NCI-H187 treated with DMSO at 0.1 percent for 48 hours (cell line): ENCODE results near the gene GTF2H3.
"Not testable (repeated sequence)": the region's sequence is repeated elsewhere in the genome, so short reads cannot be mapped to it uniquely, and the experiment has no call there.

ENCODE experiments used
- DNase-seq: peaks from one replicate; lab custom pipeline; 2025; lab: John Stamatoyannopoulos, UW

The GTF2H3 gene

GRCh38 chr12:123633379-123634141, at the start of gene GTF2H3, which contains the start of gene EIF2B1:
GTF2H3 (plus strand) TSS chr12:123633829; CDS start chr12:123633860, 31 bp downstream.
EIF2B1 (minus strand) TSS chr12:123633686; CDS start chr12:123633557, 129 bp downstream.
- DNase-seq, result peak; percentile 92

GRCh38 chr12:123591702-123592481, 41.7 kb upstream of the GTF2H3 start:
- DNase-seq, result no peak

DNA sequence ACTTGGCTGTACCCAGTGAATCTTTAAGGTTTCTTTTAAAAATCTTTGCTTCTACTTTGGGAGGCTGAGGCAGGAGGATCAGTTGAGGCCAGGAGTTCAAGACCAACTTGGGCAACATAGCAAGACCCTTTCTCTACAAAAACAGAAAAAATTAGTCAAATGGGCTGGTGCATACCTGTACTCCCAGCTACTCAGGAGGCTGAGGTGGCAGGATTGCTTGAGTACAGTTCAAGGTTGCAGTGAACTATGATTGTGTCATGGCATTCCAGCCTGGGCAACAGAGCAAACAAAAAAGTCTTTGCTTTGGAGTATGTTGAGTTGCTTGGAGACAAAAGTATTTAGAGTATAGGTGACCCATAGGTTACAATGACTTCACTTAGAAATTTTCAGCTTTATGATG, 37.9 kb upstream of the GTF2H3 start:
- no peak for DNase-seq

- DNase-seq, result no peak
Observed at GRCh38 chr12:123597100-123597499, 36.5 kb upstream of the GTF2H3 start.

- DNase-seq, result no peak
Observed at GRCh38 chr12:123598522-123598921, 35.1 kb upstream of the GTF2H3 start.

GRCh38 chr12:123599310-123599709, 34.3 kb upstream of the GTF2H3 start:
- DNase-seq, result no peak

DNA sequence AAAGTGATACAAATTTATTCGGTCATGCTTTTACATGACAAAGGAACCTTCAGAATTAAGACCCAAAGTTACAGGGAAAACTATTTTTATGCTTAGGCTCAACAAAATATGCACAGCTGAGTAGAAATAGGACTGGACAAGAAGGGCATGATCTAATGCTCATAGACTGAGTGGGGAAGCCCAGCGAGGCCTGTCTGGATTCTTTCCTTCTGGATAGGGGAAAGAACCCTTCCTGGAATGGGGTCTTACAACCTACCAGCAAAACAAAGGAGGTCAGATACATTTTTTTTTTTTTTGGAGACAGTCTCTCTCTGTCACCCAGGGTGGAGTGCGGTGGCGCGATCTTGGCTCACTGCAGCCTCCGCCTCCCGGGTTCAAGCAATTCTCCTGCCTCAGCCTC, 33.9 kb upstream of the GTF2H3 start:
- DNase-seq, result no peak

DNA sequence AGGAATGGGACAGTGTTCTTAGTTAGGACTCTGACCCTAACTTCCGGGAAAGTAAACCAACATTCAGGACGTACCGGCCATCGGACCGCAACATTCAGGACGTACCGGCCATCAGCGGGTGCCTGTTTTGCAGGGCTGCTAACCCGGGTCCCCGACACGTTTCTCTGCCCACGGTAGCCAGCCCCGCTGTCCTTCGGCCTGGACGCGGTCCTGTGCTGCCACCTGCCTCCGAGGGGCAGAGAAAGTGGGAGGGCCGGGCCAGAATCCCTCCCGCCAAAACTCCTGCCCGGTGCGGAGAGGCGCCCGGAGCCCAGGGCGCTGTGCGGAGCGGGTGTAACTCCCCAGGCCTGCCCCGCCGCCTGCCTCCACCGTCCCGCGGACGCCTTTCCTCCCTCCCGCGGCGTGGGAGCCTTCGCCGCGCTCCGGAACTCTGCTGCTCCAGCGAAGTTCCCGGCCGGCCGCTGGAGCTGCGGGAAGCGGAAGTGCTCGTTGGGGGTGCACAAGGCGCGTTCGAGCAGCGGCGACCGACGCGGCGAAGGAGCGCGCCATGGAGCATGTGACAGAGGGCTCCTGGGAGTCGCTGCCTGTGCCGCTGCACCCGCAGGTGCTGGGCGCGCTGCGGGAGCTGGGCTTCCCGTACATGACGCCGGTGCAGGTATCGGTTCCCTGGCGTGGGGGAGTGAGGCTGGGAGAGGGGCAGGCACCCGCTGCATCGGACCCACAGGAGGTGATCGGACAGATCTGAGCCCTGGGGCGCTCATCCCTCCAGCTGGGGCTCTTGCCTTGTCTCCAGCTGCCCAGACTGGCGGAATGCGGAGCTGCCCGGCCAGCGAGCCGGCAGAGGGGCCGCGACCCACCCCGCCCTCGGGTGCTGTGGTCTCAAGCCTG, 31.8 kb upstream of the GTF2H3 start, which contains the start of gene DDX55:
Gene DDX55, plus strand, starts transcription at position 498 of the 888 bp plus-strand sequence. Its CDS starts 50 bp downstream, at position 548.
- peak; percentile 14 for DNase-seq

- DNase-seq, result no peak
Observed at GRCh38 chr12:123602651-123603195, 30.9 kb upstream of the GTF2H3 start.

DNA sequence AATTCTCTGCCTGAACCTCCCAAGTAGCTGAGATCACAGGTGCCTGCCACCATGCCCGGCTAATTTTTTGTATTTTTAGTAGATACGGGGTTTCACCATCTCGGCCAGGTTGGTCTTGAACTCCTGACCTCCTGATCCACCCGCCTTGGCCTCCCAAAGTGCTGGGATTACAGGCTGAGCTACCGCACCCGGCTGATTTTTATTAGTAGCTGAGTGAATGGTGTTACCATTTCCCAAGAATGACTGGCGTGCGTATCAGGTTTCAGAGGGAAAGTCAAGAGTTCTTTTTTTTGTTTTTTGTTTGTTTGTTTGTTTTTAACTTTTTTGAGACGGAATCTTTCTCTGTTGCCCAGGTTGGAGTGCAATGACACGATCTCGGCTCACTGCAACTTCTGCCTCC, 30.1 kb upstream of the GTF2H3 start:
- not testable (repeated sequence) for DNase-seq

- no peak for DNase-seq
Observed at GRCh38 chr12:123607756-123608155, 25.9 kb upstream of the GTF2H3 start.

DNA sequence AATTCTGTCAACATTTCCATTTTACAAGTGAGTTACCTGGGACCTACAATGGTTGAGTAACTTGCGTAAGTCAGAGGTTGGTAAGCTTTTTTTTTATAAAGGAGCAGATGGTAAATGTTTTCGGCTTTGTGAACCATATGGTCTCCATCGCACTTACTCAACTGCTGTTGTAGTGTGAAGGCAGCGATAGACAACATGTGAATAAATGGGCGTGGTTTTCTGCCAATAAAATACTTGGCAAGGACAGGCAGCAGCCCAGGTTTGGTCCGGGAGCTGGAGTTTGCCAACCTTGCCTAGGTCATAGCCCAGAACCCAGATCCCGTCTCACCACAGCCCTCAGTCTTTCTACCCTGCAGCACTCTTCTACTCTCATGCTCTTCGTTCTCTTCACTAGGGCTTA, 25.4 kb upstream of the GTF2H3 start:
- DNase-seq, result no peak

- no peak for DNase-seq
Observed at GRCh38 chr12:123614110-123614509, 19.5 kb upstream of the GTF2H3 start.

DNA sequence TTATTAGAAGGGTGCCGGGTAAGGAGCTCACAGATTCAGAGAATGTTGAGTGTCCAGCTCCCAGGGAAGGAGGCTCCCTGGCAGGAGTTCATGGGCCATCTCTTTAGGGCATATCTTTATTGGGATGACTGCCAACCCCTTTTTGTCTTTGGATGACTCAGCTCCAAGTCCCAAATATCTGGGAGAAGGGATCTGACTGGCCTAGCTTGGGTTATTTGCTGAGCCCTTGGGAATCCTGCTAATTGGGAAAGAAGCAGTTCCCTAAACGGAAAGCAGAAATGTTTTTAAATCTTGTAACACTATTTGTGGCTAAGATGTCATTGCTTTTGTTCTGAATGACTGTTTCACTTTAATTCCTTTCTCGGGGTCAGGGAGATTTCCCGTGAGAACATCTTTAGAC, 19.1 kb upstream of the GTF2H3 start:
- DNase-seq, result no peak

- DNase-seq, result no peak
Observed at GRCh38 chr12:123617144-123617543, 16.5 kb upstream of the GTF2H3 start.

GRCh38 chr12:123617580-123617979, 16.0 kb upstream of the GTF2H3 start:
- no peak for DNase-seq

DNA sequence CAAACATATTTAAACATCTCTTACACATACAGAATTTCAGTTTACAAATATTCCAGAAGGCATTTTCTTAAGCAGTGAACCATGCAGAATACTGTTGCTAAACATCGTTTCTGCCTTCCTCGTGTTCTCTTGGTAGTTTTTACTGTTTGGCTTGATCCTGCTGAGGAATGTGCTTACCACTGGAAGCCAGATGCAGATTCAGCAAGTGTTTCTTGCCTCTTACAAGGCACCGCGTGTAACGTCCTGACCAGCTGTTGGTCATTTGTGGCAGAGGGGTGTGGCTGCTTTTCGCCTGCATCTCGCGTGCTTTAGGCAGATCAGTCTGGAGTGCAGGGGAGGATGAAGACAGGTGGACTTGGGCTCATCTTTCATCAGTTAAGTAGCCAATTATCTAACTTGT, 12.5 kb upstream of the GTF2H3 start:
- no peak for DNase-seq

GRCh38 chr12:123621619-123622530, 11.8 kb upstream of the GTF2H3 start:
- DNase-seq, result no peak

DNA sequence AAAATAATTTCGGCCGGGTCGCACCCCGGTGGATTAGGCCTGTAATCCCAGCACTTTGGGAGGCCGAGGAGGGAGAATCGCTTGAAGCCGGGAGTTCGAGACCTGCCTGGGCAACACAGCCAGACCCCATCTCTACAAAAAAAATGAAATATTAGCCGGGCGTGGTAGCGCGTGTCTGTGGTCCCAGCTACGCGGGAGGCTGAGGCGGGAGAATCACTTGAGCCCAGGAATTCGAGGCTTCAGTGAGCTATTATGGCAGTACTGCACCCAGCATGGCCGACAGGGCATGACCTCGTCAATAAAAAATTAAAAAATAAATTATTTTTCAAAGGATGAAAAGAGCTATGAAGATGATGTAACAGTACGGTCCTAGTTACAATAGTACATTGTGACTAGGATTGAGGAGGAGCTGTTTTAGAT, 523 bp downstream of the GTF2H3 start:
- no peak for DNase-seq

- no peak for DNase-seq
Observed at GRCh38 chr12:123643911-123644310, 10.3 kb downstream of the GTF2H3 start.

GRCh38 chr12:123645380-123645779, 11.8 kb downstream of the GTF2H3 start:
- DNase-seq, result no peak
